ENCODE results near the gene LAMA2.

GRCh38 chr6:129324345-129324744, 441.4 kb downstream of the LAMA2 start:
- no peak for TF ChIP-seq POLR2A (IDR thresholded peaks at IDR 0.05; ENCODE audit: low read length)
- TF ChIP-seq GATA1 (IDR thresholded peaks at IDR 0.05; ENCODE audit: low read depth, low read length), result no peak

Measured in erythroblast (primary cell).